ENCODE data around the gene ADAMTS12.

The ADAMTS12 gene

GRCh38 chr5:33894566-33894965 is 2.8 kb upstream of the ADAMTS12 start:
- H3K27me3 ChIP-seq (ENCODE audit: control insufficient read depth in 1 of 2, insufficient read depth in 2 of 2, low read length in 2 of 2), result no peaks in the 10 kb centered on the region
- peaks cover 23% of the 10 kb centered on the region for H3K4me1 ChIP-seq (ENCODE audit: insufficient read depth, low read length)
- no peaks in the 10 kb centered on the region for H3K9me3 ChIP-seq (ENCODE audit: low read length)
- H3K36me3 ChIP-seq (ENCODE audit: insufficient read depth, low read length), result no peaks in the 10 kb centered on the region
- no peak overlapping the region for H3K4me3 ChIP-seq (ENCODE audit: low read depth in 1 of 2, low read length in 2 of 2)
- H3K9ac ChIP-seq (ENCODE audit: low read length), result no peak overlapping the region
- no peak overlapping the region for H3K27ac ChIP-seq (ENCODE audit: low read depth, low read length)

DNA sequence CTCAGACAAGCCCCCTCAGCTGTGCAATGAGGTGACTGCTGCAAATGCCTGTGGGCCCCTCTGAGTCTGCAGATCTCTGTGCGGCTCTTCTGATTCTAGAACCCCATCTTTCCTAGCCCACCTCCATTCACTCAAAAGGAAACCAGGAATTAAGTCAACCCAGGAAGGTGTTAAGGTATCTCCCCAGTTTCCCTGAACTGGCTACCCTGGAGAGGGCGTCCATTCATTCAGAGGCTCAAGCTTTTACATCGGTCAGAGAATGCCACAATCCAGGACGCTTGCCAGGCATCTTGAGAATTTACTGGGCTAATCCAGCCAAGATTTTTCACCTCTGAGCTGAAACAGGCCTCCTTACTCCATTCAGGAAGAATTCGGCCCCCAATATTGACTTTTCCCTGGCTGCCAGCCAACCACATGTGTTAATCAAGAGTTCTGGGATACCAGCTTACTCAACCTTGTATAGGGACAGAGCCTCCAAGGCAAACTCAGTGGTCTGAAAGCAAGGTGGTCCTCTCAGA is 889 bp upstream of the ADAMTS12 start:
- Histone ChIP-seq H3K9me3 (ENCODE audit: low read length) (no peaks in the 10 kb centered on the region), H3K4me1 (ENCODE audit: insufficient read depth, low read length) (peaks cover 23% of the 10 kb centered on the region), H3K27ac (ENCODE audit: low read depth, low read length) (peak overlapping the region; percentile 70), H3K36me3 (ENCODE audit: insufficient read depth, low read length) (no peaks in the 10 kb centered on the region), H3K4me3 (ENCODE audit: low read depth in 1 of 2, low read length in 2 of 2) (peak overlapping the region in 1 of 2 donors; percentile 65), H3K27me3 (ENCODE audit: control insufficient read depth in 1 of 2, insufficient read depth in 2 of 2, low read length in 2 of 2) (no peaks in the 10 kb centered on the region), H3K9ac (ENCODE audit: low read length) (no peak overlapping the region)

GRCh38 chr5:33891446-33891787 is 373 bp downstream of the ADAMTS12 start:
- Histone ChIP-seq H3K36me3 (ENCODE audit: insufficient read depth, low read length) (no peaks in the 10 kb centered on the region), H3K9me3 (ENCODE audit: low read length) (no peaks in the 10 kb centered on the region), H3K4me3 (ENCODE audit: low read depth in 1 of 2, low read length in 2 of 2) (peak overlapping the region; percentile 49 to 65), H3K27ac (ENCODE audit: low read depth, low read length) (peak overlapping the region; percentile 70), H3K9ac (ENCODE audit: low read length) (peak overlapping the region; percentile 17), H3K4me1 (ENCODE audit: insufficient read depth, low read length) (peaks cover 23% of the 10 kb centered on the region), H3K27me3 (ENCODE audit: control insufficient read depth in 1 of 2, insufficient read depth in 2 of 2, low read length in 2 of 2) (no peaks in the 10 kb centered on the region)

- H3K27ac ChIP-seq (ENCODE audit: low read depth, low read length), result no peak overlapping the region
- H3K27me3 ChIP-seq (ENCODE audit: control insufficient read depth in 1 of 2, insufficient read depth in 2 of 2, low read length in 2 of 2), result no peaks in the 10 kb centered on the region
- no peaks in the 10 kb centered on the region for H3K36me3 ChIP-seq (ENCODE audit: insufficient read depth, low read length)
- peaks cover 29% of the 10 kb centered on the region for H3K4me1 ChIP-seq (ENCODE audit: insufficient read depth, low read length)
- no peaks in the 10 kb centered on the region for H3K9me3 ChIP-seq (ENCODE audit: low read length)
- H3K9ac ChIP-seq (ENCODE audit: low read length), result peak overlapping the region; percentile 17
- H3K4me3 ChIP-seq (ENCODE audit: low read depth in 1 of 2, low read length in 2 of 2), result peak overlapping the region in 1 of 2 donors; percentile 65
Measured at GRCh38 chr5:33890131-33891032, 1.4 kb downstream of the ADAMTS12 start.

DNA sequence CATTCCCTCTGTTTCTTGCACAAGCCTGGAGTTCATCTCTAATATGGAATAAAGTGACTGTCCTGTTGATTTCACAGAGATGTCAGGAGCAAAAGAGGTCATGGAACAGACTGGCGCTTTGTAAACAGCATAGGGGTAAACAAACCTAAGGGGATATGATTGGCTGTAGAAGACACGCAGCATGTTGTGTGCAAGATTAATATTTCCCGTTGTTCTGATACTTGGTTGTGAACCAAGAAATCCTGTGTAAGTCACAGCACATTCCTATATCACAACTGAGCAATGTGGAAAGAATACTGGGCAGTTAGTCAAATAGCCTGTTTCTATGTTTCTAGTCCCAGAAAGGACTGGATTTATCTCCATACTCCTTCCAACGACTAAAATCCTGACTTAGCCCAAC is 3.2 kb downstream of the ADAMTS12 start:
- Histone ChIP-seq H3K4me1 (ENCODE audit: insufficient read depth, low read length) (peaks cover 29% of the 10 kb centered on the region), H3K27me3 (ENCODE audit: control insufficient read depth in 1 of 2, insufficient read depth in 2 of 2, low read length in 2 of 2) (no peaks in the 10 kb centered on the region), H3K27ac (ENCODE audit: low read depth, low read length) (no peak overlapping the region), H3K36me3 (ENCODE audit: insufficient read depth, low read length) (no peaks in the 10 kb centered on the region), H3K9ac (ENCODE audit: low read length) (no peak overlapping the region), H3K4me3 (ENCODE audit: low read depth in 1 of 2, low read length in 2 of 2) (no peak overlapping the region), H3K9me3 (ENCODE audit: low read length) (no peaks in the 10 kb centered on the region)

GRCh38 chr5:33887268-33887667 is 4.5 kb downstream of the ADAMTS12 start:
- H3K9ac ChIP-seq (ENCODE audit: low read length), result no peak overlapping the region
- no peak overlapping the region for H3K4me3 ChIP-seq (ENCODE audit: low read depth in 1 of 2, low read length in 2 of 2)
- no peaks in the 10 kb centered on the region for H3K27me3 ChIP-seq (ENCODE audit: control insufficient read depth in 1 of 2, insufficient read depth in 2 of 2, low read length in 2 of 2)
- no peaks in the 10 kb centered on the region for H3K36me3 ChIP-seq (ENCODE audit: insufficient read depth, low read length)
- no peaks in the 10 kb centered on the region for H3K9me3 ChIP-seq (ENCODE audit: low read length)
- peaks cover 23% of the 10 kb centered on the region for H3K4me1 ChIP-seq (ENCODE audit: insufficient read depth, low read length)
- no peak overlapping the region for H3K27ac ChIP-seq (ENCODE audit: low read depth, low read length)

GRCh38 chr5:33886283-33886682 is 5.5 kb downstream of the ADAMTS12 start:
- Histone ChIP-seq H3K9ac (ENCODE audit: low read length) (no peak overlapping the region), H3K36me3 (ENCODE audit: insufficient read depth, low read length) (no peaks in the 10 kb centered on the region), H3K4me1 (ENCODE audit: insufficient read depth, low read length) (peaks cover 21% of the 10 kb centered on the region), H3K27ac (ENCODE audit: low read depth, low read length) (no peak overlapping the region), H3K4me3 (ENCODE audit: low read depth in 1 of 2, low read length in 2 of 2) (no peak overlapping the region), H3K27me3 (ENCODE audit: control insufficient read depth in 1 of 2, insufficient read depth in 2 of 2, low read length in 2 of 2) (no peaks in the 10 kb centered on the region), H3K9me3 (ENCODE audit: low read length) (no peaks in the 10 kb centered on the region)

DNA sequence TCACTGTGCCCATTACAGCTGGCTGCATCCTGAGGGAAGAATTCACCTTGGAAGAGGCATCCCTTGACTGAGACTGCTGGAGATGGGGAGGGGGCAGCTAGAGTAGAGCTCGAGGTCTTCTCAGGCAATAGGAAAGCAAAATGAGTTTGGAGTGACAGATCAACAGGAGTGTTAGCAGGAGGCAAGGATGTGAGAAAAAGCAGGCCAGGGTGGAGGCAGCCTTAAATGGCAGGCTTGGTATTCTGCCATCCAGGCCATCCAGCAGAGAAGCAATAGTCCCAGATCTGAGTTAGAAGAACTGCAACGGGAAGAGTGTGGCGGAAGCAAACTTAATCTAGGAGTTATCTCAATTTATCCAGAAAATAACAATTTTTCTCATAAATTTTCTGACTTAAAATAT is 6.1 kb downstream of the ADAMTS12 start:
- H3K9me3 ChIP-seq (ENCODE audit: low read length), result no peaks in the 10 kb centered on the region
- H3K4me3 ChIP-seq (ENCODE audit: low read depth in 1 of 2, low read length in 2 of 2), result no peak overlapping the region
- H3K9ac ChIP-seq (ENCODE audit: low read length), result no peak overlapping the region
- no peaks in the 10 kb centered on the region for H3K27me3 ChIP-seq (ENCODE audit: control insufficient read depth in 1 of 2, insufficient read depth in 2 of 2, low read length in 2 of 2)
- H3K4me1 ChIP-seq (ENCODE audit: insufficient read depth, low read length), result peaks cover 15% of the 10 kb centered on the region
- no peaks in the 10 kb centered on the region for H3K36me3 ChIP-seq (ENCODE audit: insufficient read depth, low read length)
- H3K27ac ChIP-seq (ENCODE audit: low read depth, low read length), result no peak overlapping the region

- Histone ChIP-seq H3K4me1 (ENCODE audit: insufficient read depth, low read length) (peaks cover 12% of the 10 kb centered on the region), H3K27me3 (ENCODE audit: control insufficient read depth in 1 of 2, insufficient read depth in 2 of 2, low read length in 2 of 2) (no peaks in the 10 kb centered on the region), H3K27ac (ENCODE audit: low read depth, low read length) (no peak overlapping the region), H3K9me3 (ENCODE audit: low read length) (no peaks in the 10 kb centered on the region), H3K4me3 (ENCODE audit: low read depth in 1 of 2, low read length in 2 of 2) (no peak overlapping the region), H3K9ac (ENCODE audit: low read length) (no peak overlapping the region), H3K36me3 (ENCODE audit: insufficient read depth, low read length) (no peaks in the 10 kb centered on the region)
Measured at GRCh38 chr5:33883482-33883881, 8.3 kb downstream of the ADAMTS12 start.

GRCh38 chr5:33880319-33880718 is 11.5 kb downstream of the ADAMTS12 start:
- Histone ChIP-seq H3K9me3 (ENCODE audit: low read length) (no peaks in the 10 kb centered on the region), H3K27me3 (ENCODE audit: control insufficient read depth in 1 of 2, insufficient read depth in 2 of 2, low read length in 2 of 2) (no peaks in the 10 kb centered on the region), H3K4me1 (ENCODE audit: insufficient read depth, low read length) (peaks cover 5% of the 10 kb centered on the region), H3K9ac (ENCODE audit: low read length) (no peak overlapping the region), H3K27ac (ENCODE audit: low read depth, low read length) (no peak overlapping the region), H3K36me3 (ENCODE audit: insufficient read depth, low read length) (no peaks in the 10 kb centered on the region), H3K4me3 (ENCODE audit: low read depth in 1 of 2, low read length in 2 of 2) (no peak overlapping the region)

- Histone ChIP-seq H3K36me3 (ENCODE audit: insufficient read depth, low read length) (no peaks in the 10 kb centered on the region), H3K4me3 (ENCODE audit: low read depth in 1 of 2, low read length in 2 of 2) (no peak overlapping the region), H3K9ac (ENCODE audit: low read length) (no peak overlapping the region), H3K27ac (ENCODE audit: low read depth, low read length) (no peak overlapping the region), H3K4me1 (ENCODE audit: insufficient read depth, low read length) (peaks cover 5% of the 10 kb centered on the region), H3K9me3 (ENCODE audit: low read length) (no peaks in the 10 kb centered on the region), H3K27me3 (ENCODE audit: control insufficient read depth in 1 of 2, insufficient read depth in 2 of 2, low read length in 2 of 2) (no peaks in the 10 kb centered on the region)
Measured at GRCh38 chr5:33877449-33877848, 14.3 kb downstream of the ADAMTS12 start.

DNA sequence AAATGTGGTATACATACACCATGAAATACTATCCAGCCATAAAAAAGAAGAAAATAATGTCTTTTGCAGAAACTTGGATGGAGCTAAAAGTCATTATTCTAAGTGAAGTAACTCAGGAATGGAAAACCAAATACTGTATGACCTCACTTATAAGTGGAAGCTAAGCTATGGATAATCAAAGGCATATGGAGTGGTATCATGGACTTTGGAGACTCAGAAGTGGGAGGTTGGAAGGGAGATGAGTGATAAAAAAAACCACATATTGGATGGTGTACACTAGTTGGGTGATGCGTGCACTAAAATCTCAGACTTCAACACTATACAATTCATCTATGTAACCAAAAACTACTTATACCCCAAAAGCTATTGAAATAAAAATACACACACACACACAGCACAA is 24.5 kb downstream of the ADAMTS12 start:
- H3K27ac ChIP-seq (ENCODE audit: low read depth, low read length), result no peak overlapping the region
- no peak overlapping the region for H3K9ac ChIP-seq (ENCODE audit: low read length)
- H3K9me3 ChIP-seq (ENCODE audit: low read length), result no peaks in the 10 kb centered on the region
- H3K4me1 ChIP-seq (ENCODE audit: insufficient read depth, low read length), result no peaks in the 10 kb centered on the region
- no peaks in the 10 kb centered on the region for H3K36me3 ChIP-seq (ENCODE audit: insufficient read depth, low read length)
- H3K27me3 ChIP-seq (ENCODE audit: control insufficient read depth in 1 of 2, insufficient read depth in 2 of 2, low read length in 2 of 2), result no peaks in the 10 kb centered on the region
- no peak overlapping the region for H3K4me3 ChIP-seq (ENCODE audit: low read depth in 1 of 2, low read length in 2 of 2)

All from muscle layer of colon (tissue), 2 donors.